RWPE2 (cell line): ENCODE measurements around the gene AKR1C1.
"Not testable (repeated sequence)": the region's sequence is repeated elsewhere in the genome, so short reads cannot be mapped to it uniquely, and the experiment has no call there.

Experiments used
- ATAC-seq: fragments of 200-7000 bp; cut with Tn5 transposase; 3 replicates; pipeline ENCODE4 v1.9.1; 2021; ENCODE audit warnings: low read depth
- DNase-seq: peaks from one replicate; pipeline ENCODE4 v3.0.0-alpha.2; 2020; ENCODE audit warnings: low spot score
- H3K27ac ChIP-seq: fragments of 450-650 bp; 2 replicates; pipeline ENCODE4 v1.5.1; 2017; ENCODE audit warnings: mild to moderate bottlenecking; ENCODE audit not compliant: poor library complexity, severe bottlenecking
- H3K27me3 ChIP-seq: fragments of 250-450 bp; sonication (Bioruptor Pico); 2 replicates; pipeline ENCODE4 v1.5.1; 2021; ENCODE audit warnings: mild to moderate bottlenecking, moderate library complexity; ENCODE audit not compliant: insufficient read depth, poor library complexity, severe bottlenecking
- H3K36me3 ChIP-seq: fragments of 250-450 bp; sonication (Bioruptor Pico); 2 replicates; pipeline ENCODE4 v1.5.1; 2020; ENCODE audit warnings: low read depth, mild to moderate bottlenecking, moderate library complexity
- H3K4me1 ChIP-seq: fragments of 250-450 bp; sonication (Bioruptor Pico); 2 replicates; pipeline ENCODE4 v1.5.1; 2021; ENCODE audit warnings: mild to moderate bottlenecking, moderate library complexity; ENCODE audit not compliant: insufficient read depth, poor library complexity, severe bottlenecking
- H3K4me3 ChIP-seq: fragments of 250-450 bp; sonication (Bioruptor Pico); 2 replicates; pipeline ENCODE4 v1.5.1; 2021; ENCODE audit warnings: mild to moderate bottlenecking, moderate library complexity; ENCODE audit not compliant: severe bottlenecking
- H3K9me3 ChIP-seq: fragments of 250-450 bp; sonication (Bioruptor Pico); 2 replicates; pipeline ENCODE4 v1.5.1; 2021; ENCODE audit warnings: mild to moderate bottlenecking, moderate library complexity; ENCODE audit not compliant: severe bottlenecking
- CTCF ChIP-seq: fragments of 450-650 bp; IDR thresholded peaks from one replicate; pipeline ENCODE4 v1.5.1; 2017; ENCODE audit warnings: mild to moderate bottlenecking, moderate library complexity; ENCODE audit not compliant: poor library complexity, severe bottlenecking

Gene AKR1C1

GRCh38 chr10:4941540-4942330 lies 21.5 kb upstream of the AKR1C1 start:
- no peak overlapping the region for H3K27ac ChIP-seq
- peaks cover 12% of the 10 kb centered on the region for H3K4me1 ChIP-seq
- H3K9me3 ChIP-seq = no peaks in the 10 kb centered on the region
- H3K4me3 ChIP-seq = no peak overlapping the region
- peak; percentile 26; the same call in 1 of the 3 replicates for ATAC-seq
- no peaks in the 10 kb centered on the region for H3K27me3 ChIP-seq
- H3K36me3 ChIP-seq = no peaks in the 10 kb centered on the region
- TF ChIP-seq CTCF = no peak
- no peak for DNase-seq

GRCh38 chr10:4942931-4943330 lies 20.3 kb upstream of the AKR1C1 start:
- H3K36me3 ChIP-seq, H3K4me3 ChIP-seq, DNase-seq, H3K27me3 ChIP-seq, H3K27ac ChIP-seq, H3K9me3 ChIP-seq: not testable (repeated sequence)
- peak; percentile 15 for TF ChIP-seq CTCF
- peak; percentile 73 for ATAC-seq
- peaks cover 21% of the 10 kb centered on the region for H3K4me1 ChIP-seq

- H3K4me1 ChIP-seq = peaks cover 23% of the 10 kb centered on the region
- H3K9me3 ChIP-seq, H3K27me3 ChIP-seq, H3K36me3 ChIP-seq, H3K27ac ChIP-seq, ATAC-seq, H3K4me3 ChIP-seq, DNase-seq: not testable (repeated sequence)
Measured at GRCh38 chr10:4943416-4943815, 19.8 kb upstream of the AKR1C1 start.

GRCh38 chr10:4943821-4944220 lies 19.4 kb upstream of the AKR1C1 start:
- Histone ChIP-seq H3K27me3 (no peaks in the 10 kb centered on the region), H3K36me3 (no peaks in the 10 kb centered on the region), H3K27ac (no peak overlapping the region), H3K4me1 (peaks cover 23% of the 10 kb centered on the region), H3K4me3 (no peak overlapping the region), H3K9me3 (no peaks in the 10 kb centered on the region)
- DNase-seq = no peak
- no peak for TF ChIP-seq CTCF
- no peak for ATAC-seq

GRCh38 chr10:4944841-4945240 lies 18.4 kb upstream of the AKR1C1 start:
- no peak for ATAC-seq
- H3K9me3 ChIP-seq = no peaks in the 10 kb centered on the region
- no peak for DNase-seq
- H3K4me3 ChIP-seq = no peak overlapping the region
- no peaks in the 10 kb centered on the region for H3K36me3 ChIP-seq
- TF ChIP-seq CTCF = no peak
- no peaks in the 10 kb centered on the region for H3K27me3 ChIP-seq
- peaks cover 19% of the 10 kb centered on the region for H3K4me1 ChIP-seq
- no peak overlapping the region for H3K27ac ChIP-seq
